Chondrocyte (in vitro differentiated cells): ENCODE measurements around the gene SMOC1. TPM values are rescaled to one million over a fixed set of nuclear protein-coding genes. Genes with fewer than 3 reads are reported as not detected.

Source experiments
- DNase-seq: peaks from one replicate; pipeline ENCODE4 v3.0.0; 2021; ENCODE audit warnings: mixed read lengths, low spot score
- H3K27ac Mint-ChIP-seq: one replicate; pipeline ENCODE4 v1.8.0; 2021; ENCODE audit warnings: mild to moderate bottlenecking, moderate library complexity, mixed read lengths; ENCODE audit not compliant: unreplicated experiment
- H3K27me3 Mint-ChIP-seq: 2 replicates; pipeline ENCODE4 v1.8.0; 2021; ENCODE audit warnings: low read depth, mixed read lengths
- H3K36me3 Mint-ChIP-seq: 2 replicates; pipeline ENCODE4 v1.8.0; 2021; ENCODE audit warnings: low read depth, mixed read lengths
- H3K4me1 Mint-ChIP-seq: 2 replicates; pipeline ENCODE4 v1.8.0; 2021; ENCODE audit warnings: low read depth, mild to moderate bottlenecking, mixed read lengths
- H3K4me3 Mint-ChIP-seq: one replicate; pipeline ENCODE4 v1.8.0; 2021; ENCODE audit warnings: mild to moderate bottlenecking, moderate library complexity, mixed read lengths; ENCODE audit not compliant: unreplicated experiment
- H3K9me3 Mint-ChIP-seq: 2 replicates; pipeline ENCODE4 v1.8.0; 2021; ENCODE audit warnings: low read depth, mixed read lengths
- total RNA-seq: library from RNA; stranded (reverse); gene quantifications from 3 replicates; pipeline ENCODE4 v1.2.1, GENCODE V29; 2021
- TF ChIP-seq, protein P1 (sequence below): fragments of 200-600 bp; sonication (generic); IDR thresholded peaks from 2 replicates; pipeline ENCODE4 v1.5.0; 2021; ENCODE audit warnings: antibody characterized with exemption, mild to moderate bottlenecking, moderate library complexity

The SMOC1 gene
- total RNA-seq, 1 donor from 2014 or later, result 1.1 TPM

DNA sequence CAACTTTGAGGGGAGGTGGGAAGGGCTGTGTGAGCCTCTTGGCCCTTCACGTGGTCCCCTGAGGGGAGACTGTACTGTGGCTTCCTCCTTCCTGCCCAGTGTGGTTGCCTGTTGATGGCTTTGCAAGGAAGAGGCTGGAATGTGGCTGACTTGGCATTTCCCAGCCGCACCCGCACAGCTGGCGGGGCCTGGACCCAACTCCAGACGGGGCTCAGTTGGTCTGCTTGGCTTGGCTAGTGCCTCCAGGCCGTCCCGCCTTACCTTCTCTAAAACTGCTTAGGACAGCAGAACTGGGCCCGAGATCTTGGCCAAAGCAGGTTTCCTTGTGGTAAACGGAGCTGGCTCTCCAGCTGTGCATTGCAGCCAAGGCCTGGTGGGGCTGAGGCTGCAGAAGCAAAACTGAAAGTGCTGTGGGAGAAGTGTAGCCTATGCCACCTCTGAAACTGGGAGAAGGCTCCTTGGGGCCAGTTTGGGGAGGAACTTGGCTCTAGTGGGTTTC, 139.5 kb downstream of the SMOC1 start:
- no peak for DNase-seq
- Mint-ChIP-seq H3K36me3 (no peaks in the 10 kb centered on the region), H3K27ac (no peak overlapping the region)

GRCh38 chr14:70019695-70020094, 140.5 kb downstream of the SMOC1 start:
- Mint-ChIP-seq H3K27ac (no peak overlapping the region), H3K9me3 (no peaks in the 10 kb centered on the region), H3K27me3 (peaks cover 12% of the 10 kb centered on the region), H3K4me3 (no peak overlapping the region), H3K36me3 (no peaks in the 10 kb centered on the region), H3K4me1 (peaks cover 5% of the 10 kb centered on the region)
- DNase-seq, result no peak
- TF ChIP-seq, protein P1, sequence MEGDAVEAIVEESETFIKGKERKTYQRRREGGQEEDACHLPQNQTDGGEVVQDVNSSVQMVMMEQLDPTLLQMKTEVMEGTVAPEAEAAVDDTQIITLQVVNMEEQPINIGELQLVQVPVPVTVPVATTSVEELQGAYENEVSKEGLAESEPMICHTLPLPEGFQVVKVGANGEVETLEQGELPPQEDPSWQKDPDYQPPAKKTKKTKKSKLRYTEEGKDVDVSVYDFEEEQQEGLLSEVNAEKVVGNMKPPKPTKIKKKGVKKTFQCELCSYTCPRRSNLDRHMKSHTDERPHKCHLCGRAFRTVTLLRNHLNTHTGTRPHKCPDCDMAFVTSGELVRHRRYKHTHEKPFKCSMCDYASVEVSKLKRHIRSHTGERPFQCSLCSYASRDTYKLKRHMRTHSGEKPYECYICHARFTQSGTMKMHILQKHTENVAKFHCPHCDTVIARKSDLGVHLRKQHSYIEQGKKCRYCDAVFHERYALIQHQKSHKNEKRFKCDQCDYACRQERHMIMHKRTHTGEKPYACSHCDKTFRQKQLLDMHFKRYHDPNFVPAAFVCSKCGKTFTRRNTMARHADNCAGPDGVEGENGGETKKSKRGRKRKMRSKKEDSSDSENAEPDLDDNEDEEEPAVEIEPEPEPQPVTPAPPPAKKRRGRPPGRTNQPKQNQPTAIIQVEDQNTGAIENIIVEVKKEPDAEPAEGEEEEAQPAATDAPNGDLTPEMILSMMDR, result no peak

More for the DNA sequence above, 139.5 kb downstream of the SMOC1 start:
- peaks cover 12% of the 10 kb centered on the region for H3K27me3 Mint-ChIP-seq
- H3K4me1 Mint-ChIP-seq, result peaks cover 5% of the 10 kb centered on the region
- no peaks in the 10 kb centered on the region for H3K9me3 Mint-ChIP-seq
- no peak overlapping the region for H3K4me3 Mint-ChIP-seq
- TF ChIP-seq, protein P1, result no peak

DNA sequence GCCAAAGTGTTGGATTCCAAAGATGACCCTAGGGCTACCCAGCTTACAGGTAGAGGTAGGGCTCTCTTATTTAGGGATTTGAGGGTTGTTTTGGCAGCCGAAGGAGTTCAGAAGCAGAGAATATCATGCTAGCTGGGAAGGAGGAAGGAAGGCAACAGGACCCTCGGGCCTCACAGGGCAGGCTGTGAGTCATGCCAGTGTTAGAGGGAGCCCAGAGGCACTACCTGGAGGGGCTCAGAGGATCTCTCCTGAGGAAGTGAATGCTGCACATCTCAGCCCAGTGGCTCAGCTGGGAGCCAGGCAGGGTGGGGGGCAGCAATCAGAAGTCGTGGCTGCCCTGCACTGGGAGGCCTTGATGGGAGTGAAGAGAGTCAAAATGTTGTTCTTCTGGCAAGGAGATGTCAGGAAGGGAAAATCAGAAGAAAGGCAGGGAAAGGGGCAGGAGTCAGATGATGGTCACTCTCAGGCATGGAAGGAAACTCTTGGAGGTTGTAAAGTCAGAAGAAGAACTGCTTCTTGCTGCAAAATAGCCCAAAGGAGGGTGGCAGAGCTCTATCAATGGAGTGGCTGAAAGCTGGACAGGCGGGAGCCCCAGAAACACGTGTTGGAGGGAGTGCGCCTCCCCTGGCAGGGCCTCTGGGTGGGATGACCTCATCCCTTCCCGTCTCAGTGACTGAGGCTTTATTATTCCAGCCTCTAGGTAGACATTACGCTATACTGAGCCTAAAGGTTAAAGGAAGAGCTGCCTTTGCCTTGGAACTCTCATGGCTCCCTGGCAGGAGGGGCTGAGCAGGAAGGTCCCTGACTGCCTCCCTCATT, 141.3 kb downstream of the SMOC1 start:
- H3K4me3 Mint-ChIP-seq, result no peak overlapping the region
- TF ChIP-seq, protein P1, result no peak
- no peak overlapping the region for H3K27ac Mint-ChIP-seq
- H3K36me3 Mint-ChIP-seq, result no peaks in the 10 kb centered on the region
- no peak for DNase-seq
- peaks cover 12% of the 10 kb centered on the region for H3K27me3 Mint-ChIP-seq
- H3K4me1 Mint-ChIP-seq, result peaks cover 5% of the 10 kb centered on the region
- no peaks in the 10 kb centered on the region for H3K9me3 Mint-ChIP-seq

GRCh38 chr14:70021548-70022220, 142.5 kb downstream of the SMOC1 start:
- TF ChIP-seq, protein P1, result no peak
- Mint-ChIP-seq H3K4me3 (no peak overlapping the region), H3K27ac (no peak overlapping the region), H3K27me3 (peaks cover 13% of the 10 kb centered on the region), H3K9me3 (no peaks in the 10 kb centered on the region), H3K36me3 (no peaks in the 10 kb centered on the region), H3K4me1 (peaks cover 5% of the 10 kb centered on the region)
- DNase-seq, result no peak

GRCh38 chr14:70022771-70023445, 143.7 kb downstream of the SMOC1 start:
- peaks cover 5% of the 10 kb centered on the region for H3K4me1 Mint-ChIP-seq
- H3K36me3 Mint-ChIP-seq, result no peaks in the 10 kb centered on the region
- DNase-seq, result no peak
- H3K4me3 Mint-ChIP-seq, result no peak overlapping the region
- H3K27me3 Mint-ChIP-seq, result peaks cover 15% of the 10 kb centered on the region
- TF ChIP-seq, protein P1, result no peak
- no peak overlapping the region for H3K27ac Mint-ChIP-seq
- H3K9me3 Mint-ChIP-seq, result no peaks in the 10 kb centered on the region
